CD4-positive, CD25-positive, alpha-beta regulatory T cell (primary cell): ENCODE results near the gene SLC24A3. TPM values are rescaled to one million over a fixed set of nuclear protein-coding genes. Genes with fewer than 3 reads are reported as not detected.

ENCODE experiments used
- ATAC-seq, 2 donors: fragments of 150-1000 bp; cut with Tn5 transposase; one replicate each; pipeline ENCODE4 v1.10.0; 2021; ENCODE audit warnings: low read depth in 2 of 2, moderate number of reproducible peaks in 2 of 2, moderate library complexity in 1 of 2
- DNase-seq, 3 donors: peaks; one replicate each; pipeline versions ENCODE4 v3.0.0 to v3.0.0-alpha.2; 2012 to 2022; ENCODE audit warnings: mixed read lengths in 1 of 3
- H3K27ac ChIP-seq: one replicate; pipeline ENCODE4 v1.7.0; 2013; ENCODE audit warnings: mild to moderate bottlenecking, low read length; ENCODE audit not compliant: insufficient read depth, poor library complexity, severe bottlenecking
- H3K27me3 ChIP-seq: one replicate; pipeline ENCODE4 v1.7.0; 2013; ENCODE audit warnings: low read length; ENCODE audit not compliant: control insufficient read depth, insufficient read depth
- H3K36me3 ChIP-seq: one replicate; pipeline ENCODE4 v1.7.0; 2013; ENCODE audit warnings: mild to moderate bottlenecking, low read length, moderate library complexity; ENCODE audit not compliant: control insufficient read depth, insufficient read depth
- H3K4me1 ChIP-seq: 2 replicates; pipeline ENCODE4 v1.7.0; 2013; ENCODE audit warnings: mild to moderate bottlenecking, low read length; ENCODE audit not compliant: insufficient read depth, control insufficient read depth, poor library complexity, severe bottlenecking
- H3K4me3 ChIP-seq: one replicate; pipeline ENCODE4 v1.7.0; 2013; ENCODE audit warnings: low read depth, mild to moderate bottlenecking, low read length, moderate library complexity
- H3K9me3 ChIP-seq, 2 experiments: 1 replicate in 1 of 2; 2 replicates in 1 of 2; pipeline ENCODE4 v1.7.0; 2013; ENCODE audit warnings: low read length in 2 of 2, mild to moderate bottlenecking in 1 of 2, moderate library complexity in 1 of 2; ENCODE audit not compliant: control insufficient read depth in 2 of 2
- H3K27ac Mint-ChIP-seq, 3 donors: one replicate each; pipeline ENCODE4 v1.8.0; 2020 to 2022; ENCODE audit warnings: mild to moderate bottlenecking in 3 of 3, mixed read lengths in 3 of 3, moderate library complexity in 2 of 3
- H3K27me3 Mint-ChIP-seq: one replicate; pipeline ENCODE4 v1.8.0; 2022; ENCODE audit warnings: mild to moderate bottlenecking, mixed read lengths
- H3K36me3 Mint-ChIP-seq: one replicate; pipeline ENCODE4 v1.8.0; 2020; ENCODE audit warnings: mixed read lengths
- H3K4me1 Mint-ChIP-seq, 4 donors: one replicate each; pipeline ENCODE4 v1.8.0; 2020 to 2022; ENCODE audit warnings: mixed read lengths in 4 of 4, mild to moderate bottlenecking in 1 of 4
- H3K4me3 Mint-ChIP-seq, 4 donors: one replicate each; pipeline ENCODE4 v1.8.0; 2020 to 2022; ENCODE audit warnings: mild to moderate bottlenecking in 4 of 4, mixed read lengths in 4 of 4, moderate library complexity in 3 of 4
- H3K9me3 Mint-ChIP-seq, 7 donors: one replicate each; pipeline ENCODE4 v1.8.0; 2020 to 2022; ENCODE audit warnings: mixed read lengths in 7 of 7, mild to moderate bottlenecking in 3 of 7, moderate library complexity in 2 of 7
- polyA plus RNA-seq, 4 donors: library from polyadenylated mRNA; unstranded; fragments of 300-500 nt; fragmentation: Illumina TruSeq; gene quantifications; one replicate each; pipeline ENCODE4 v1.2.3, GENCODE V29; 2021
- total RNA-seq: library from RNA; stranded (reverse); gene quantifications from one replicate; pipeline ENCODE4 v1.2.3, GENCODE V29; 2022

The SLC24A3 gene
- total and polyA plus RNA-seq, 5 donors from 2014 or later: 0.25 TPM; not detected in 4

DNA sequence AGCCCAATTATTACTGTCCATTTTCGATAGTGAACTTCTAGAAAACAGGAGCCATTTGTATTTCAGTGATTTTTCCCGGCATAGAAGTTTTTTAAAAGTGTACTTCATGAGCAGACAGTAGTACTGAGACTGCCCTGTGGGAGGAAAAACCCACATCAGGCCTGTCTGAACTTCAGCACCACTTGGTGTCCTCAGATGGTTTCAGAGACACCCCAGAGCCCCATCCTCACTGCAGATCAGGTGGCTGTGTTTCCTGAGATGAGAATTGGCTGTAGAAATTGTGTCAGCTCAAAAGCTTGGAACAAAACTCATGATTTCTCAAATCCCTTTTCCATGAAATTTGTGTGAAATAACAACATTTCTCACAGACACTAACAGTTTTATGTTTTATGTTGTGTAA is 435.6 kb downstream of the SLC24A3 start:
- Histone ChIP-seq H3K27ac (no peak overlapping the region), H3K27me3 (no peaks in the 10 kb centered on the region), H3K9me3 (no peaks in the 10 kb centered on the region), H3K4me3 (no peak overlapping the region), H3K4me1 (no peaks in the 10 kb centered on the region), H3K36me3 (no peaks in the 10 kb centered on the region)
- no peaks in the 10 kb centered on the region for H3K27me3 Mint-ChIP-seq
- H3K4me3 Mint-ChIP-seq: no peak overlapping the region
- DNase-seq (no peak), ATAC-seq (no peak)
- H3K27ac Mint-ChIP-seq: no peak overlapping the region
- no peaks in the 10 kb centered on the region for H3K36me3 Mint-ChIP-seq
- no peaks in the 10 kb centered on the region for H3K9me3 Mint-ChIP-seq
- no peaks in the 10 kb centered on the region for H3K4me1 Mint-ChIP-seq

DNA sequence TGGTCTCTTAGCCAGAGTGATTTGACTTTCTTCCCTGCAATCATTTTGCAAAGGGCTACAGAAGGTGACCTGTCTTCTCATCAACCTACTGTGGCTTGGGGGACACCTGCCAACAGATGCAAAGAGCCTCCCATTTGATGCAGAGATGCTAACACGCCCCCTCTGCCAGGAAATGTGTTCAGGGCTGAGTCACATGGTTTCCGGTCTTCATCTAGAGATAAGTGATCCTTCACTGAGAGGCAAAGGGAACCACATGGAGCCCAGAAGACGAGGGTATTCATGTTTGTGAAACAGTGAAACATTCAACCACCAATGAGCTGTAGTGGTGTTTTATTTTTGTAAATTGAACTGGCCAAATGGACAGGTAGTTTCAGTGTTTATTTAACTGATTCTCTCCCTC is 436.6 kb downstream of the SLC24A3 start:
- no peaks in the 10 kb centered on the region for H3K27me3 ChIP-seq
- H3K27me3 Mint-ChIP-seq: no peaks in the 10 kb centered on the region
- no peak overlapping the region for H3K27ac Mint-ChIP-seq
- DNase-seq (no peak), ATAC-seq (no peak)
- no peaks in the 10 kb centered on the region for H3K36me3 Mint-ChIP-seq
- H3K4me3 Mint-ChIP-seq: no peak overlapping the region
- no peaks in the 10 kb centered on the region for H3K36me3 ChIP-seq
- no peak overlapping the region for H3K4me3 ChIP-seq
- no peak overlapping the region for H3K27ac ChIP-seq
- H3K9me3 Mint-ChIP-seq: no peaks in the 10 kb centered on the region
- no peaks in the 10 kb centered on the region for H3K9me3 ChIP-seq
- no peaks in the 10 kb centered on the region for H3K4me1 ChIP-seq
- H3K4me1 Mint-ChIP-seq: no peaks in the 10 kb centered on the region

GRCh38 chr20:19652591-19653026 is 440.2 kb downstream of the SLC24A3 start:
- Mint-ChIP-seq H3K4me3 (no peak overlapping the region), H3K27ac (no peak overlapping the region), H3K36me3 (no peaks in the 10 kb centered on the region), H3K27me3 (no peaks in the 10 kb centered on the region), H3K9me3 (peaks cover 0 to 2% (median 0%) of the 10 kb centered on the region in 7 donors), H3K4me1 (no peaks in the 10 kb centered on the region)
- Histone ChIP-seq H3K36me3 (no peaks in the 10 kb centered on the region), H3K4me1 (no peaks in the 10 kb centered on the region), H3K27ac (no peak overlapping the region), H3K27me3 (peaks cover 2% of the 10 kb centered on the region), H3K9me3 (no peaks in the 10 kb centered on the region), H3K4me3 (no peak overlapping the region)
- DNase-seq: no peak
- no peak for ATAC-seq

DNA sequence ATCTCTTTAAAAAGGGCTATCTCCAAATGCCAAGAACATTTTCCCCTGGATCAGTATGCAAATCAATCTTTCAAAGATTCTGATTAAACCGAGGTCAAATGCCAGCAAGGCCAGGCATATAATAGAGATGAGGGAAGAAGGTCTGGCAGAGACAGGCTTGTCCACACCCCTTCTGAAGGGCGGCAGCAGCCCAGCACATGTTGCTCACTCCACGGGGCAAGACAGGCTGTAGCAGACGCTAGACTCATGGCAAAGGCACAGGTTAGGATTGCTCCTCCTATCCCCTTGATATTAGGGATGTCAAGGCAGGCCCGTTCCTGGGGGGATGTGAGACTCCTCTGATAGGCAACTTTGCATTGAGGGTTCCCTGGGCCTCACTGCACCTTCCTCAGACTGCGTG is 440.9 kb downstream of the SLC24A3 start:
- no peak for ATAC-seq
- no peak for DNase-seq
- no peaks in the 10 kb centered on the region for H3K36me3 Mint-ChIP-seq
- Histone ChIP-seq H3K36me3 (no peaks in the 10 kb centered on the region), H3K27ac (no peak overlapping the region), H3K4me3 (no peak overlapping the region), H3K9me3 (no peaks in the 10 kb centered on the region), H3K4me1 (no peaks in the 10 kb centered on the region), H3K27me3 (peaks cover 2% of the 10 kb centered on the region)
- no peak overlapping the region for H3K27ac Mint-ChIP-seq
- no peaks in the 10 kb centered on the region for H3K4me1 Mint-ChIP-seq
- no peak overlapping the region for H3K4me3 Mint-ChIP-seq
- no peaks in the 10 kb centered on the region for H3K27me3 Mint-ChIP-seq
- H3K9me3 Mint-ChIP-seq: peaks cover 0 to 2% (median 0%) of the 10 kb centered on the region in 7 donors

- Histone ChIP-seq H3K4me3 (no peak overlapping the region), H3K9me3 (no peaks in the 10 kb centered on the region), H3K27ac (no peak overlapping the region), H3K27me3 (peaks cover 2% of the 10 kb centered on the region), H3K36me3 (no peaks in the 10 kb centered on the region), H3K4me1 (no peaks in the 10 kb centered on the region)
- Mint-ChIP-seq H3K4me1 (no peaks in the 10 kb centered on the region), H3K36me3 (no peaks in the 10 kb centered on the region), H3K4me3 (no peak overlapping the region), H3K27me3 (no peaks in the 10 kb centered on the region), H3K27ac (no peak overlapping the region), H3K9me3 (peaks cover 0 to 2% (median 0%) of the 10 kb centered on the region in 7 donors)
- no peak for ATAC-seq
- DNase-seq: no peak
Observed at GRCh38 chr20:19654921-19655320, 442.5 kb downstream of the SLC24A3 start.

DNA sequence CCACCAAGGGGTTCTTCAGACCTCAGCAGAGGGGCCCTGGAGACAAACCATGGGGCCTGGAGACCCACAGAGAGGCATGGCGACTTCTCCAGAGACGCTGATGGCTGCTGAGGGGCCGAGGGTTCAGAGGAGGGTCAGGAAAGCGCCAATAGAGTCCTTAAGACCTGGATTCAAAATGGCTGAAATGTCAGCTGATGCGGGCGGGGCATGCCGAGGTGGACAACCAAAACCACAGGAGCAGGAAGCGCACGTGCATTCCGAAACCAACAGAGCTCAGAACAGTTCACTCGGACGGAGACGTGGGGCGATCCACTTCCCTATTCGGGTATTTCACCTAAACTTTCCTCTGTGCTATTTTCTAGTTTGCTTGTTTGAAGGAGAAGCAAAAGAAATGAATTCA is 445.7 kb downstream of the SLC24A3 start:
- no peak for DNase-seq
- no peaks in the 10 kb centered on the region for H3K36me3 Mint-ChIP-seq
- H3K27ac Mint-ChIP-seq: no peak overlapping the region
- H3K4me3 Mint-ChIP-seq: no peak overlapping the region
- Histone ChIP-seq H3K4me3 (no peak overlapping the region), H3K27ac (no peak overlapping the region), H3K27me3 (peaks cover 2% of the 10 kb centered on the region), H3K9me3 (no peaks in the 10 kb centered on the region), H3K36me3 (no peaks in the 10 kb centered on the region), H3K4me1 (no peaks in the 10 kb centered on the region)
- H3K27me3 Mint-ChIP-seq: no peaks in the 10 kb centered on the region
- H3K4me1 Mint-ChIP-seq: no peaks in the 10 kb centered on the region
- peaks cover 0 to 2% (median 0%) of the 10 kb centered on the region in 7 donors for H3K9me3 Mint-ChIP-seq
- ATAC-seq: peak in 1 of 2 donors; percentile 40

DNA sequence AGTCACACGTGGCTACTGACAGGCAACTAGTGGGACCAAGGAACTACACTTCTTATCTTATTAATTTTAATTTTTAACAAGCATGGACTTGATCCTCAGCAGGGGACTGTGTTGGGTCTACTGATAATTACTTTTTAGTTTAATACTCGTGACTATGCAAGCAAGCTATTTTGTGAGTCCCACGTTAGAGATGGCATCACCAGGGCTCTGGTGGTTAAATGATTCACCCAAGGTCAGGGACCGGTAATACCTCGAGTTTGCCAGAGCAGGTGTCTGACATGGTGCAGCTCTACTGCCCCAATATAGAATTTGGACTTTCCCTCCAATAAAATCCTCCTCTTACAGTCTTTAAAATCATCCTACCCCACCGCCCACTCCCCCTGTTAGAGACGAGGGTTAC is 447.0 kb downstream of the SLC24A3 start:
- no peaks in the 10 kb centered on the region for H3K27me3 Mint-ChIP-seq
- Histone ChIP-seq H3K27me3 (peaks cover 2% of the 10 kb centered on the region), H3K27ac (no peak overlapping the region)

GRCh38 chr20:19660808-19661378 is 448.5 kb downstream of the SLC24A3 start:
- H3K27ac Mint-ChIP-seq: peak overlapping the region in 1 of 3 donors; percentile 71

More for the DNA sequence above, 447.0 kb downstream of the SLC24A3 start:
- ATAC-seq (no peak), DNase-seq (no peak)
- Mint-ChIP-seq H3K36me3 (no peaks in the 10 kb centered on the region), H3K4me3 (no peak overlapping the region), H3K9me3 (no peaks in the 10 kb centered on the region), H3K4me1 (no peaks in the 10 kb centered on the region), H3K27ac (no peak overlapping the region)
- H3K36me3 ChIP-seq: no peaks in the 10 kb centered on the region
- H3K4me3 ChIP-seq: no peak overlapping the region
- H3K9me3 ChIP-seq: no peaks in the 10 kb centered on the region
- no peaks in the 10 kb centered on the region for H3K4me1 ChIP-seq

More at GRCh38 chr20:19660808-19661378, 448.5 kb downstream of the SLC24A3 start:
- no peaks in the 10 kb centered on the region for H3K9me3 ChIP-seq
- no peaks in the 10 kb centered on the region for H3K4me1 ChIP-seq
- no peaks in the 10 kb centered on the region for H3K9me3 Mint-ChIP-seq
- no peaks in the 10 kb centered on the region for H3K4me1 Mint-ChIP-seq
- H3K27ac ChIP-seq: no peak overlapping the region
- DNase-seq (no peak), ATAC-seq (no peak)
- no peaks in the 10 kb centered on the region for H3K27me3 Mint-ChIP-seq
- no peaks in the 10 kb centered on the region for H3K36me3 Mint-ChIP-seq
- H3K4me3 ChIP-seq: no peak overlapping the region
- H3K36me3 ChIP-seq: no peaks in the 10 kb centered on the region
- no peak overlapping the region for H3K4me3 Mint-ChIP-seq
- peaks cover 2% of the 10 kb centered on the region for H3K27me3 ChIP-seq
